Urinary bladder (tissue), 4 donors: Measurements from ENCODE around the gene PLA1A. TPM values are rescaled to one million over a fixed set of nuclear protein-coding genes. Genes with fewer than 3 reads are reported as not detected.

Experiments used
- DNase-seq: peaks from one replicate; pipeline ENCODE4 v3.0.0-alpha.2; 2015; ENCODE audit errors: extremely low spot score
- H3K27ac ChIP-seq: one replicate; pipeline ENCODE4 v1.5.1; 2013; ENCODE audit warnings: low read depth, mild to moderate bottlenecking, moderate library complexity
- H3K36me3 ChIP-seq: one replicate; pipeline ENCODE4 v1.6.1; 2013; ENCODE audit warnings: mild to moderate bottlenecking, moderate library complexity; ENCODE audit not compliant: insufficient read depth
- H3K4me1 ChIP-seq: one replicate; pipeline ENCODE4 v1.6.1; 2013; ENCODE audit warnings: mild to moderate bottlenecking, moderate library complexity; ENCODE audit not compliant: insufficient read depth
- H3K4me3 ChIP-seq: one replicate; pipeline ENCODE4 v1.5.1; 2013; ENCODE audit warnings: low read depth, low read length
- WGBS: extraction: QIAGEN DNeasy Blood & Tissue Kit; methylation state at CpG from one replicate; pipeline ENCODE4 v1.1.7; 2013; 5-methylcytosine and 5-hydroxymethylcytosine counted together
- polyA plus RNA-seq: library from polyadenylated mRNA; stranded (reverse); fragments of 200-250 nt; gene quantifications from one replicate; pipeline ENCODE4 v1.2.3, GENCODE V29; 2013
- total RNA-seq: library from RNA; depleted of rRNA; stranded (reverse); fragments of >200 nt; gene quantifications from one replicate; pipeline ENCODE4 v1.2.3, GENCODE V29; 2014
- donor health status: healthy with polysubstance abuse.
- donor health status: healthy.

PLA1A gene
- total and polyA plus RNA-seq, 2 donors = 0.42 to 1.2 TPM

DNA sequence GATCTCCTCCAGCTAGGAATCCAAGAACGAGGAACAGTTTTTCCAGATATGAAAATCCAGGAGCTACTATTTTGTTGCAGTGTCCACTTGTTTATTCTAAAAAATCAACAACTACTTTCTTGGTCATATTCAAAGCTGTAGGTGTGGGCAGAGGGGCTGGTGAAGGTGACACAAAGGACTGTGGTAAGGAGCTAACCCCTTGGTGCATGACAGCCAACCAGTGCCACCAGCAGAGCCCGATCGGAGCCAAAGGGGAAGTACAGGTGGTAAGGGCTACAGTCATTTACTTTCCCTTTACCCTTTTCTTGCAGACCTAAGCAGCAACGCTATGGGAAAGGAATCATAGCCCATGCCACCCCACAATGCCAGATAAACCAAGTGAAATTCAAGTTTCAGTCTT is 30.7 kb downstream of the PLA1A start:
- no peak for DNase-seq
- Histone ChIP-seq H3K27ac (no peak overlapping the region), H3K36me3 (no peaks in the 10 kb centered on the region), H3K4me3 (no peak overlapping the region), H3K4me1 (no peaks in the 10 kb centered on the region)
- 84% methylated on average over 4 of the region's 4 CpGs for WGBS

DNA sequence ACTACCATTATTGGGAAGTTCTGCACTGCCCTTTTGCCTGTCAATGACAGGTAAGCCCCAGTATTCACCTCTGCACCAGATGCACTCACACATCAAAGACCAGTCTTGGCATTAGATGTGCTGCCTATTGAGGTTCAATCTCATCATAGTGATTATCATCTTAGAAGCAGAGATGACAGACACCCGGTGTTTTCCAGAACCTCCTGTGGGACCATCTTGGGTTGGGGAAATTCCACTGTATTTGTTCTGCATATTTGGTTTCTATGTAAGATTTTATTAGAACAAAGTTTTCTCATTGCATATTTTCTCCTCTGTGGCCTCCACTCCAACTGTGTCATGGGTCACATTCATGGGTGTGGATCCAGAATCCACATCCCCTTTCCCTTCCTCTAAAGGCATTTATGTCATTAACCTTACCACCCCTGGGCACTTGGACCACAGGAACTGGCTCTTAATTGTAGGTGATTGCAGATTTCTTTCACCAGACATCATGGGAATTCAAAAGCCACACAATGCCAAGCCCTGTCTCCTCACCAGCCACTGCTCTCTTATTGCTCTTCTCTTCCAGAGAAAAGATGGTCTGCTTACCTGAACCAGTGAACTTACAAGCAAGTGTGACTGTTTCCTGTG is 31.2 kb downstream of the PLA1A start:
- 53% methylated on average over 1 of the region's 1 CpG for WGBS

GRCh38 chr3:119630128-119630879 is 32.6 kb downstream of the PLA1A start:
- H3K27ac ChIP-seq = peak overlapping the region; percentile 0
- H3K4me1 ChIP-seq = no peaks in the 10 kb centered on the region
- no peaks in the 10 kb centered on the region for H3K36me3 ChIP-seq
- no peak overlapping the region for H3K4me3 ChIP-seq
- no peak for DNase-seq
- 68% methylated on average over 8 of the region's 8 CpGs for WGBS

More for the DNA sequence above, 31.2 kb downstream of the PLA1A start:
- Histone ChIP-seq H3K4me3 (no peak overlapping the region), H3K27ac (no peak overlapping the region), H3K36me3 (no peaks in the 10 kb centered on the region), H3K4me1 (no peaks in the 10 kb centered on the region)
- no peak for DNase-seq

DNA sequence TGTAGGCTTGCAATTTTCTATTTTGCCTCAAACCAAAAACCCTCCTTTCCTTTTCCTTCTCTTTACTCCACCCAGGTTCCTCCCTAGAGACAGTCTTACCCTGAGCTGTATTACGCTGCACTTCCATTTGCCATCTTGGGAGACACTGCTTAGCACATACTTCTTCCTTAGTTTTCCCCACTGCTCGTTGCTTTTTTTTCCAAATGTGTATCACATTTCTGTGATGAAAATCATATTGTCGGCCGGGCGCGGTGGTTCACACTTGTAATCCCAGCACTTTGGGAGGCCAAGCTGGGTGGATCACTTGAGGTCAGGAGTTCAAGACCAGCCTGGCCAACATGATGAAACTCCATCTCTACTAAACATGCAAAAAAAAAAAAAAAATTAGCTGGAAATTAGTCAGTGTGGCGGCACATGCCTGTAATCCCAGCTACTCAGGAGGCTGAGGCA is 33.2 kb downstream of the PLA1A start:
- Histone ChIP-seq H3K4me1 (no peaks in the 10 kb centered on the region), H3K4me3 (no peak overlapping the region), H3K27ac (no peak overlapping the region), H3K36me3 (no peaks in the 10 kb centered on the region)
- 78% methylated on average over 7 of the region's 7 CpGs for WGBS
- DNase-seq = no peak

DNA sequence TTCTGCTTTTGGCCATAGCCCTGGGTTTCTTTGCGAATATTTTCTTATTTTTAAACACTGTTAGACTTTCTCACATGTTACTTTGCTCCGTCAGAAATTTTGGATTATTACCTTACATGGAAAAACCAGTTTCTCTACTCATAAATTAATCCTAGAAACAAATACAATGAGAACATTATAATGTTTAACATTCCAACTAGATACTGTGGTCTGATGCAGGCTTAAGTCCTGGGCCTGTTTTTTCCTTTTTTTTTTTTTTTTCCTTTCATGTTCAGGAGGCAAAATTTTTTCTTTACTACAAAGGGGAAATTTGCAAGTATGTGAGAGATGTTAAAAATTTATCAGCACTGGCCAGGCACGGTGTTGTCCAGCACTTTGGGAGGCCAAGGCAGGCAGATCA is 33.8 kb downstream of the PLA1A start:
- DNase-seq = no peak
- Histone ChIP-seq H3K27ac (no peak overlapping the region), H3K4me3 (no peak overlapping the region), H3K4me1 (no peaks in the 10 kb centered on the region), H3K36me3 (no peaks in the 10 kb centered on the region)
- WGBS = 33% methylated on average over 3 of the region's 3 CpGs

DNA sequence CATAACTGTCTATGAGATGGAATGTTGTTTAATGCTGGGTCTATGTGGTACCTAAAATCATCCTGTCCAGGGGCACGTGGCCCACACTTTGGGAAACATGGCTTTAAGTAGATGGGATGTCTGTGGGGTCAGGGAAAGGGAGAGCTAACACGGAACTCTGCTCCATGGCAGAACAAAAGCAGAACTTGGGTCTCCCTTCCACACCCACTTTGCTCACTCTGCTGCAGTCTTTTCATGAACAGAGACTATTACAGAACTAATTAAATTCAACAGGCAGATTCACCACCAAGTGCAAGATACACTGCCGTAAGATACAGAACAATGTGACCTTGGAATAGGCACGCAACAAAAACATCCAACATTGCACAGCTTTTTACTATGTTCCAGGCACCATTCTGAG is 34.5 kb downstream of the PLA1A start:
- 67% methylated on average over 4 of the region's 4 CpGs for whole genome bisulfite sequencing
- no peak overlapping the region for H3K27ac ChIP-seq
- no peak overlapping the region for H3K4me3 ChIP-seq
- no peaks in the 10 kb centered on the region for H3K36me3 ChIP-seq
- no peak for DNase-seq
- no peaks in the 10 kb centered on the region for H3K4me1 ChIP-seq

GRCh38 chr3:119632829-119633228 is 35.1 kb downstream of the PLA1A start:
- Histone ChIP-seq H3K4me1 (no peaks in the 10 kb centered on the region), H3K27ac (no peak overlapping the region), H3K36me3 (no peaks in the 10 kb centered on the region), H3K4me3 (no peak overlapping the region)
- WGBS = 80% methylated on average over 4 of the region's 4 CpGs
- no peak for DNase-seq

DNA sequence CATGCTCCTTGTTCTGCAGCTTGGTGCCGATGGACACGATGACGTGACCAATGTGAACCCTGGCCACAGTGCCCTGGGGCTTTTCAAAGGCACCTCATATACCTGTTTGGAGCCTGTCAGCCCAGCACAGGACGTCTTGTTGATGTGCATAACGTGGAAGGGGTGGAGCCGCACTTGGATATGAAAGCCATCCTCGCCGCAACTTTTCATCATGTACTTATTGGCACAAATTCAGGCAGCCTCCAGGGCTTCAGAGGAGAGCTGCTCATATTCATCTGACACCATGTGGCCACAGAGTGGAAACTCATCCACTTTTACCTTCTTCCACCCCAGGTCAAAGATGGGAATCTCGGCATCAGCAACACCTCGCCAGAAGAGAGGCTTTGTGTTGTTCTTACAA is 38.0 kb downstream of the PLA1A start:
- no peak for DNase-seq
- no peak overlapping the region for H3K27ac ChIP-seq
- no peak overlapping the region for H3K4me3 ChIP-seq
- no peaks in the 10 kb centered on the region for H3K36me3 ChIP-seq
- no peaks in the 10 kb centered on the region for H3K4me1 ChIP-seq
- 87% methylated on average over 10 of the region's 10 CpGs for WGBS

DNA sequence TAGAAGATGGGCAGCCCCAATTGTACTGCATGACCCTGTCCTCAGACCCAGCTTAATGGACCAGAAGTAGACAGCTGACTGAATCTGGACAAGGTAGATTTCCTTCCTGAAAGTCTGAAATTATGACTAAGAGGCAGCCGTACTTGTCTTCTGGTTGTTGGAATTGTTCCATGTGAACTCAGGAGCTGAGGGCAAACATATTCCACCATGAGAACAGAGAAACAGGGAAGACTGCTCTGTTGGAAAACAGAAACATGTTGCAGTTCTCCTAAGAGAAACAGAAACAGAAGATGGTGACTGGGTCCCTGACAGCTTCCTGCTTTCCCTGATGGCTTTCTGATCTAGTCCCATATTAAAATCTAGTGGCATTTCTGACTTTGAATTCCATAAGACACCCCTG is 38.6 kb downstream of the PLA1A start:
- no peak for DNase-seq
- H3K36me3 ChIP-seq = no peaks in the 10 kb centered on the region
- H3K4me3 ChIP-seq = no peak overlapping the region
- no peak overlapping the region for H3K27ac ChIP-seq
- WGBS = 44% methylated on average over 1 of the region's 1 CpG
- H3K4me1 ChIP-seq = no peaks in the 10 kb centered on the region

DNA sequence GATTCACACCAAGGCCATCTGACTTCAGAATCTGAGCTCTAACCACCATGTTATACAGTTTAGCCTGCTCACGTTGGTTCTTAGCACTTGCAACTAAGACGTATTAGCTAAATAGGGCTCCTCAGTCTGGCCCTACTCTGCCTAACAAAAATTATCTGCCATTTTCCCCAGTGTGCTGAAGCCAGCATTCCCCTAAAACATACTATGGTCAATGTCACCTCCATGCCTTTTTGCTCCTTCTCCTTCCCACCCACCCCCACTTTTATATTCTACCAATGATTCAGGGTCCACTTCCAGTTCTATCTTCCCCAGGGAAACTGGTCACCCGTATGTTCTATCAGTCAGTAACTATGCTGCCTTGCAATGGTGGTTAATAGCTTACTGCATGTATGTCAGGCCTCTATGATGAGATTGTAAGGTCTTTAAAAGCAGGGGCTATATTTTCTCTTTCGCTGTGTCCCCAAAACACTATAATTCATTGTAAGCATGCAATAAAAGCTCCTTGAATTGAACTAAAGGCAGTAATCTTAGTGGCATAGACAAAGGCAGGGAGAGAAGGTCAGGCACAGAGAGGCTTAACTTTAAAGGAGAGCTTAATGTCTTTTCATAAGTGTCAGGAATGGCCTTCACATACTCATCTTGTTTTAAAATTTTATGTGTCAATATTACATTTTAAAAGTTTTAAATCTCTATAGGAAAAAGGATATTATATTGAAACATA is 39.4 kb downstream of the PLA1A start:
- Histone ChIP-seq H3K4me3 (no peak overlapping the region), H3K36me3 (no peaks in the 10 kb centered on the region), H3K27ac (no peak overlapping the region), H3K4me1 (no peaks in the 10 kb centered on the region)
- DNase-seq = no peak
- WGBS = 85% methylated on average over 4 of the region's 4 CpGs

DNA sequence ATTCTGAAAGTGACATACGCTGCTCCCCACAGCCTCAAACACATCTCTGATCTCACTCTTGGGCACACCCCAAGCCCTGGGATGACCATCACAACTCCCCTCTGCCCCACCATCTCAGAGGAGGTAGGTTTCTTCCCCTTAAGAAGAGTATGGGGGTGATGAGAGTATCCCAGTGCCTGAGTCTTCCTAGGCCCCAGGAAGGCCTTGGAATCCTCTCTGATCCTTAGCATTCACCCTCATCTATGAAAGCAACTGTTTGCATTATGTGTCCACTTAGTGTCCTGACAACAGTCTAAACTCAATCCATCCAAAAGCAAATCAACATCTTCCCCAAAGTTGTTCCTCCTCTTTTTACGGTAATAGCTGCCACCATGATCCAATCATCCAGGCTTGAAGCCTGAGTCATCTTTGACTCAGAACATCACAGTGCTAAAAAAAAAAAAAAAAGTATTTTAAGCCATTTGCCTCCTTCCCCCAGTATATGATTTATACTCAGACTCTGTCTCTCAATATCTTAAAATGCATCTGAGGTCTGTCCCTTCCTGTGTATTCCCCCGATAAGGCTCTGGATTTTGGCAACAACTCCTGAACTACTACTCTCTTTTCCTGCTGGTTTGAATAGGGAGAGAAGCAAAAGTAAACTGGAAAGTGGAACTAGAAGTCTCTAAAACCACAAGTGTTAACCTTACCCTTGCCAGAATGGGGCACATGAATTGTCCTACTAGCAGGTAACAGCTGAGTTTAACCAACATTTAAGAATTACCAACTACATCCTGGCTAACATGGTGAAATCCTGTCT is 40.2 kb downstream of the PLA1A start:
- Histone ChIP-seq H3K36me3 (no peaks in the 10 kb centered on the region), H3K4me1 (no peaks in the 10 kb centered on the region), H3K27ac (peak overlapping the region; percentile 68), H3K4me3 (no peak overlapping the region)
- WGBS = 46% methylated on average over 3 of the region's 3 CpGs
- DNase-seq = no peak

GRCh38 chr3:119639494-119640350 is 42.0 kb downstream of the PLA1A start:
- H3K27ac ChIP-seq = no peak overlapping the region
- 50% methylated on average over 2 of the region's 2 CpGs for WGBS
- H3K4me3 ChIP-seq = no peak overlapping the region
- H3K36me3 ChIP-seq = no peaks in the 10 kb centered on the region
- no peaks in the 10 kb centered on the region for H3K4me1 ChIP-seq
- DNase-seq = no peak

- Histone ChIP-seq H3K4me3 (no peak overlapping the region), H3K36me3 (no peaks in the 10 kb centered on the region), H3K27ac (no peak overlapping the region), H3K4me1 (no peaks in the 10 kb centered on the region)
- WGBS = 97% methylated on average over 2 of the region's 2 CpGs
- no peak for DNase-seq
Observed at GRCh38 chr3:119641416-119641815, 43.7 kb downstream of the PLA1A start.
